ENCODE measurements around the gene TEKT1. TPM values are rescaled to one million over a fixed set of nuclear protein-coding genes. Genes with fewer than 3 reads are reported as not detected.

TEKT1 gene
- total RNA-seq, 1 experiment from 2014 or later, result not detected

DNA sequence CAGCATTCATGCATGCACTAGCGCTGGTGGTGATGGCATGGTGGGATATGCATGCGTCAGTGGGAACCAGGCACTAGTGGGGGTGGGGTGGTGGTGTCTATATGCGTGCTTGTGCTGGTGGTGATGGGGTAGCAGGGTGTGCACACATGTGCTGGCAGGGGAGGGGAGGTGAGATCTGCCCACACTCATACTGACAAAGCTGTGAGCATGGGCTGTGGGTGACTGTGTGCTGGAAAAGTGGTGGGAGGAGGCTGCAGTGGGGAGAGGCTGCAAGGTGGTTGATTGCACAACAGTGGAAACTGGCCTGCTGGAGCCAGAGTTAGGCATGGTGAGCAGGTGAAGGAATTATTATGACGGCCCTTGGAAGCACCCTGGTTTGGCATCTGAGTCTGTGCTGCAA lies 31.3 kb upstream of the TEKT1 start:
- POLR2A ChIA-PET (ENCODE audit: low non-redundant PET), result no interaction called here
- Histone ChIP-seq H3K9me3 (ENCODE audit: low read depth, low read length, poor library complexity, severe bottlenecking) (no peaks in the 10 kb centered on the region), H3K4me1 (ENCODE audit: insufficient read depth, low read length, poor library complexity, severe bottlenecking) (no peaks in the 10 kb centered on the region), H3K27me3 (replicated peaks; ENCODE audit: insufficient read depth, low read depth, low read length, poor library complexity) (peaks cover 16% of the 10 kb centered on the region), H3K36me3 (ENCODE audit: insufficient read depth, low read length, poor library complexity, severe bottlenecking) (no peaks in the 10 kb centered on the region), H3K27ac (ENCODE audit: low read depth, low read length, poor library complexity, severe bottlenecking) (no peak overlapping the region), H3K4me3 (ENCODE audit: low read depth, low read length, poor library complexity, severe bottlenecking) (no peak overlapping the region)
- BruUV-seq (replicated peaks), result no TSS peak
- TF ChIP-seq EZH2 (IDR thresholded peaks at IDR 0.05; ENCODE audit: borderline replicate concordance, low read depth, low read length, poor library complexity, severe bottlenecking), result no peak
- TF ChIP-seq, protein P1, sequence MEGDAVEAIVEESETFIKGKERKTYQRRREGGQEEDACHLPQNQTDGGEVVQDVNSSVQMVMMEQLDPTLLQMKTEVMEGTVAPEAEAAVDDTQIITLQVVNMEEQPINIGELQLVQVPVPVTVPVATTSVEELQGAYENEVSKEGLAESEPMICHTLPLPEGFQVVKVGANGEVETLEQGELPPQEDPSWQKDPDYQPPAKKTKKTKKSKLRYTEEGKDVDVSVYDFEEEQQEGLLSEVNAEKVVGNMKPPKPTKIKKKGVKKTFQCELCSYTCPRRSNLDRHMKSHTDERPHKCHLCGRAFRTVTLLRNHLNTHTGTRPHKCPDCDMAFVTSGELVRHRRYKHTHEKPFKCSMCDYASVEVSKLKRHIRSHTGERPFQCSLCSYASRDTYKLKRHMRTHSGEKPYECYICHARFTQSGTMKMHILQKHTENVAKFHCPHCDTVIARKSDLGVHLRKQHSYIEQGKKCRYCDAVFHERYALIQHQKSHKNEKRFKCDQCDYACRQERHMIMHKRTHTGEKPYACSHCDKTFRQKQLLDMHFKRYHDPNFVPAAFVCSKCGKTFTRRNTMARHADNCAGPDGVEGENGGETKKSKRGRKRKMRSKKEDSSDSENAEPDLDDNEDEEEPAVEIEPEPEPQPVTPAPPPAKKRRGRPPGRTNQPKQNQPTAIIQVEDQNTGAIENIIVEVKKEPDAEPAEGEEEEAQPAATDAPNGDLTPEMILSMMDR (conservative IDR thresholded peaks at IDR 0.05; ENCODE audit: low read depth, low read length), result no peak
- DNase-seq (ENCODE audit: low spot score), result no peak
- intact Hi-C loops (cut with micrococcal nuclease; ENCODE audit: unreplicated experiment), result no loop called here
- CTCF ChIA-PET, result no interaction called here

DNA sequence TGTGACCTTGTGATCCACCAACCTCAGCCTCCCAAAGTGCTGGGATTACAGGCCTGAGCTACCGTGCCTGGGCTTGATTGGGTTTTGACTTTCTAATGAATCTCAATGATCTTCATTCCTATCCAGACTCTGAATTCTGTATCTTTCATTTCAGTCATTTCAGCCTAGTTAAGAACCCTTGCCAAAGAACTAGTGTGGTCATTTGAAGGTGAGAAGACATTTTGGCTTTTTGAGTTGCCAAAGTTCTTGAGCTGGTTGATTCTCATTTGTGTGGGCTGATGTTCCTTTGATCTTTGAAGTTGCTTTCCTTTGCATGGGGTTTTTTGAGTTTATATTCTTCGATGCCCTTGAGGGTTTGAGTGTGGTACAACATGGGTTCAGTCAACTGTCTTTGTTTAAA lies 30.6 kb upstream of the TEKT1 start:
- no TSS peak for BruUV-seq (replicated peaks)
- DNase-seq (ENCODE audit: low spot score), result no peak
- no peak for TF ChIP-seq EZH2 (IDR thresholded peaks at IDR 0.05; ENCODE audit: borderline replicate concordance, low read depth, low read length, poor library complexity, severe bottlenecking)
- TF ChIP-seq, protein P1 (conservative IDR thresholded peaks at IDR 0.05; ENCODE audit: low read depth, low read length), result no peak
- POLR2A ChIA-PET (ENCODE audit: low non-redundant PET), result no interaction called here
- Histone ChIP-seq H3K27me3 (replicated peaks; ENCODE audit: insufficient read depth, low read depth, low read length, poor library complexity) (peaks cover 16% of the 10 kb centered on the region), H3K36me3 (ENCODE audit: insufficient read depth, low read length, poor library complexity, severe bottlenecking) (no peaks in the 10 kb centered on the region), H3K27ac (ENCODE audit: low read depth, low read length, poor library complexity, severe bottlenecking) (no peak overlapping the region), H3K9me3 (ENCODE audit: low read depth, low read length, poor library complexity, severe bottlenecking) (no peaks in the 10 kb centered on the region), H3K4me1 (ENCODE audit: insufficient read depth, low read length, poor library complexity, severe bottlenecking) (no peaks in the 10 kb centered on the region), H3K4me3 (ENCODE audit: low read depth, low read length, poor library complexity, severe bottlenecking) (no peak overlapping the region)
- CTCF ChIA-PET, result interaction anchor here (0.6 kb wide), 1 partner anchor 1011 kb away, joined by 5 read pairs; no protein-coding TSS in a partner anchor
- intact Hi-C loops (cut with micrococcal nuclease; ENCODE audit: unreplicated experiment), result no loop called here

DNA sequence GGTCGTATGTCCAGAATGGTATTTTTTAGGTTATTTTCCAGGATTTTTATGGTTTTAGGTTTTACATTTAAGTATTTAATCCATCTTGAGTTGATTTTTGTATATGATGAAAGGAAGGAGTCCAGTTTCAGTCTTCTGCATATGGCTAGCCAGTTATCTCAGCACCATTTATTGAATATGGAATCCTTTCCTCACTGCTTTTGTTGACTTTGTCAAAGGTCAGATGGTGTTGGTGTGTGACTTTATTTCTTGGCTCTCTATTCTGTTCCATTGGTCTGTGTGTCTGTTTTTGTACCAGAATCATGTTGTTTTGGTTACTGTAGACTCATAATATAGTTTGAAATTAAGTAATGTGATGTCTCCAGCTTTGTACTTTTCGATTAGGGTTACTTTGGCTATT lies 26.4 kb upstream of the TEKT1 start:
- Histone ChIP-seq H3K27ac (ENCODE audit: low read depth, low read length, poor library complexity, severe bottlenecking) (no peak overlapping the region), H3K27me3 (replicated peaks; ENCODE audit: insufficient read depth, low read depth, low read length, poor library complexity) (peaks cover 8% of the 10 kb centered on the region), H3K9me3 (ENCODE audit: low read depth, low read length, poor library complexity, severe bottlenecking) (no peaks in the 10 kb centered on the region), H3K36me3 (ENCODE audit: insufficient read depth, low read length, poor library complexity, severe bottlenecking) (no peaks in the 10 kb centered on the region), H3K4me1 (ENCODE audit: insufficient read depth, low read length, poor library complexity, severe bottlenecking) (no peaks in the 10 kb centered on the region), H3K4me3 (ENCODE audit: low read depth, low read length, poor library complexity, severe bottlenecking) (no peak overlapping the region)
- no TSS peak for BruUV-seq (replicated peaks)
- intact Hi-C loops (cut with micrococcal nuclease; ENCODE audit: unreplicated experiment), result no loop called here
- TF ChIP-seq EZH2 (IDR thresholded peaks at IDR 0.05; ENCODE audit: borderline replicate concordance, low read depth, low read length, poor library complexity, severe bottlenecking), result no peak
- TF ChIP-seq, protein P1 (conservative IDR thresholded peaks at IDR 0.05; ENCODE audit: low read depth, low read length), result no peak
- no peak for DNase-seq (ENCODE audit: low spot score)
- CTCF ChIA-PET, result no interaction called here
- POLR2A ChIA-PET (ENCODE audit: low non-redundant PET), result no interaction called here

Measured in A673 (cell line).